ENCODE results near the gene NPLOC4.

NPLOC4 gene

GRCh38 chr17:81650951-81651350, 14.0 kb upstream of the NPLOC4 start:
- H3K9ac ChIP-seq (ENCODE audit: low read depth, low read length, poor library complexity, severe bottlenecking): no peak overlapping the region
- H3K27me3 ChIP-seq (ENCODE audit: insufficient read depth, low read length, poor library complexity, severe bottlenecking): no peaks in the 10 kb centered on the region
- no peak overlapping the region for H3K4me2 ChIP-seq (ENCODE audit: low read depth, low read length, poor library complexity, severe bottlenecking)

GRCh38 chr17:81648707-81649085, 11.8 kb upstream of the NPLOC4 start:
- no peaks in the 10 kb centered on the region for H3K27me3 ChIP-seq (ENCODE audit: insufficient read depth, low read length, poor library complexity, severe bottlenecking)
- H4K20me1 ChIP-seq (ENCODE audit: insufficient read depth, low read length, poor library complexity, severe bottlenecking): no peaks in the 10 kb centered on the region
- no peaks in the 10 kb centered on the region for H3F3A ChIP-seq (ENCODE audit: low read depth)
- no peaks in the 10 kb centered on the region for H3K9me2 ChIP-seq (replicated peaks; ENCODE audit: low read depth, low read length)
- no peaks in the 10 kb centered on the region for H3K36me3 ChIP-seq (ENCODE audit: insufficient read depth, low read length)
- H3K9ac ChIP-seq (ENCODE audit: low read depth, low read length, poor library complexity, severe bottlenecking): no peak overlapping the region
- TF ChIP-seq CTCF (conservative IDR thresholded peaks at IDR 0.05; ENCODE audit: low read length): no peak
- no peak for TF ChIP-seq EZH2phosphoT487 (IDR thresholded peaks at IDR 0.05; ENCODE audit: borderline replicate concordance)
- H2AFZ ChIP-seq (ENCODE audit: low read length): no peak overlapping the region
- no peak overlapping the region for H3K4me2 ChIP-seq (ENCODE audit: low read depth, low read length, poor library complexity, severe bottlenecking)
- peaks cover 11% of the 10 kb centered on the region for H3K4me1 ChIP-seq (ENCODE audit: insufficient read depth, low read length, poor library complexity, severe bottlenecking)
- H3K79me2 ChIP-seq (ENCODE audit: insufficient read depth, low read length): no peaks in the 10 kb centered on the region
- no peaks in the 10 kb centered on the region for H3K9me3 ChIP-seq (ENCODE audit: insufficient read depth, low read depth, low read length)
- no peak overlapping the region for H3K4me3 ChIP-seq (ENCODE audit: low read length, poor library complexity, severe bottlenecking)

More at GRCh38 chr17:81650951-81651350, 14.0 kb upstream of the NPLOC4 start:
- no peaks in the 10 kb centered on the region for H4K20me1 ChIP-seq (ENCODE audit: insufficient read depth, low read length, poor library complexity, severe bottlenecking)
- H3K36me3 ChIP-seq (ENCODE audit: insufficient read depth, low read length): no peaks in the 10 kb centered on the region
- H3K4me1 ChIP-seq (ENCODE audit: insufficient read depth, low read length, poor library complexity, severe bottlenecking): peaks cover 16% of the 10 kb centered on the region
- H3K4me3 ChIP-seq (ENCODE audit: low read length, poor library complexity, severe bottlenecking): no peak overlapping the region
- H2AFZ ChIP-seq (ENCODE audit: low read length): no peak overlapping the region
- no peaks in the 10 kb centered on the region for H3F3A ChIP-seq (ENCODE audit: low read depth)
- H3K9me2 ChIP-seq (replicated peaks; ENCODE audit: low read depth, low read length): no peaks in the 10 kb centered on the region
- no peaks in the 10 kb centered on the region for H3K9me3 ChIP-seq (ENCODE audit: insufficient read depth, low read depth, low read length)
- H3K79me2 ChIP-seq (ENCODE audit: insufficient read depth, low read length): no peaks in the 10 kb centered on the region
- TF ChIP-seq CTCF (conservative IDR thresholded peaks at IDR 0.05; ENCODE audit: low read length): no peak
- no peak for TF ChIP-seq EZH2phosphoT487 (IDR thresholded peaks at IDR 0.05; ENCODE audit: borderline replicate concordance)

GRCh38 chr17:81648013-81648706, 11.2 kb upstream of the NPLOC4 start:
- Histone ChIP-seq H3K9ac (ENCODE audit: low read depth, low read length, poor library complexity, severe bottlenecking) (no peak overlapping the region), H3K4me3 (ENCODE audit: low read length, poor library complexity, severe bottlenecking) (no peak overlapping the region)

More at GRCh38 chr17:81648013-81648706, 11.2 kb upstream of the NPLOC4 start:
- Histone ChIP-seq H3F3A (ENCODE audit: low read depth) (no peaks in the 10 kb centered on the region), H3K4me2 (ENCODE audit: low read depth, low read length, poor library complexity, severe bottlenecking) (no peak overlapping the region), H4K20me1 (ENCODE audit: insufficient read depth, low read length, poor library complexity, severe bottlenecking) (no peaks in the 10 kb centered on the region), H3K27me3 (ENCODE audit: insufficient read depth, low read length, poor library complexity, severe bottlenecking) (no peaks in the 10 kb centered on the region), H3K9me3 (ENCODE audit: insufficient read depth, low read depth, low read length) (no peaks in the 10 kb centered on the region), H3K79me2 (ENCODE audit: insufficient read depth, low read length) (no peaks in the 10 kb centered on the region), H3K4me1 (ENCODE audit: insufficient read depth, low read length, poor library complexity, severe bottlenecking) (peaks cover 6% of the 10 kb centered on the region), H3K36me3 (ENCODE audit: insufficient read depth, low read length) (no peaks in the 10 kb centered on the region), H3K9me2 (replicated peaks; ENCODE audit: low read depth, low read length) (no peaks in the 10 kb centered on the region), H2AFZ (ENCODE audit: low read length) (no peak overlapping the region)
- TF ChIP-seq EZH2phosphoT487 (IDR thresholded peaks at IDR 0.05; ENCODE audit: borderline replicate concordance): no peak
- no peak for TF ChIP-seq CTCF (conservative IDR thresholded peaks at IDR 0.05; ENCODE audit: low read length)

Data from Loucy (cell line).